Spleen (tissue), 7 donors: Measurements from ENCODE around the gene FARP1.

Experiments
- POLR2A ChIP-seq, 3 donors: fragments of 450-650 bp; IDR thresholded peaks; one replicate each; pipeline ENCODE4 v1.5.1; 2017; ENCODE audit warnings: antibody characterized with exemption in 3 of 3, mild to moderate bottlenecking in 1 of 3
- TF ChIP-seq, protein P1 (sequence below), 11 experiments: fragments of 200-600 bp in 7 of 11; fragments of 450-650 bp in 4 of 11; sonication (generic) in 4 of 11; IDR thresholded peaks in 8 of 11; conservative IDR thresholded peaks in 3 of 11; 1 replicate in 7 of 11; 2 replicates in 4 of 11; pipeline versions ENCODE4 v1.4.0 to v1.8.0; 2016 to 2021; ENCODE audit warnings: antibody characterized with exemption in 11 of 11, inconsistent platforms in 4 of 11, mild to moderate bottlenecking in 1 of 11
- donor health status: DM: no; HTN: no; CAD: no; lungs with moderate emphysema.
- donor health status: DM: no; HTN: no; CAD: no.
- donor health status: DM: no; HTN: no; CAD: no.

DNA sequence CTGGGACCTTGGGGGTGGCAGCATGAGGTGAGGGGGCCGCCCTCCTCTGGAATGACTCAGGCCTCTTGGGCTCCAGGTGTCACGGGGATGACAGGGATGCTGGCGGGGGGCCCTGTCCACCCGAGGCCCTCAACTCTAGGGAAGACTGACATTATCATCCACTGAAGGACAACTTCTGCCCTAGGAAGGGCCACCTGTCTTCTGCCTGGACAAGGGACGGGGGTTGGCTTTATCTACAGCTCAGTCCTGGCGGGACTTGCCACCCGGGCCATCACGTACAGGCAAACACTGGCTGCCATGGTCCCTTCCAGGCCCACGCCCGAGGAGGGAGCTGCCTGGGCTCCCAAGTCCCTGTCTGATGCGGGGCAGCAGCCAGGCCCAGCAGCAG is 303.3 kb downstream of the FARP1 start:
- TF ChIP-seq, protein P1, sequence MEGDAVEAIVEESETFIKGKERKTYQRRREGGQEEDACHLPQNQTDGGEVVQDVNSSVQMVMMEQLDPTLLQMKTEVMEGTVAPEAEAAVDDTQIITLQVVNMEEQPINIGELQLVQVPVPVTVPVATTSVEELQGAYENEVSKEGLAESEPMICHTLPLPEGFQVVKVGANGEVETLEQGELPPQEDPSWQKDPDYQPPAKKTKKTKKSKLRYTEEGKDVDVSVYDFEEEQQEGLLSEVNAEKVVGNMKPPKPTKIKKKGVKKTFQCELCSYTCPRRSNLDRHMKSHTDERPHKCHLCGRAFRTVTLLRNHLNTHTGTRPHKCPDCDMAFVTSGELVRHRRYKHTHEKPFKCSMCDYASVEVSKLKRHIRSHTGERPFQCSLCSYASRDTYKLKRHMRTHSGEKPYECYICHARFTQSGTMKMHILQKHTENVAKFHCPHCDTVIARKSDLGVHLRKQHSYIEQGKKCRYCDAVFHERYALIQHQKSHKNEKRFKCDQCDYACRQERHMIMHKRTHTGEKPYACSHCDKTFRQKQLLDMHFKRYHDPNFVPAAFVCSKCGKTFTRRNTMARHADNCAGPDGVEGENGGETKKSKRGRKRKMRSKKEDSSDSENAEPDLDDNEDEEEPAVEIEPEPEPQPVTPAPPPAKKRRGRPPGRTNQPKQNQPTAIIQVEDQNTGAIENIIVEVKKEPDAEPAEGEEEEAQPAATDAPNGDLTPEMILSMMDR (IDR thresholded peaks at IDR 0.05 in 8 of 11, conservative IDR thresholded peaks at IDR 0.05 in 3 of 11) = no peak
- no peak for TF ChIP-seq POLR2A (IDR thresholded peaks at IDR 0.05)
